Naive thymus-derived CD8-positive, alpha-beta T cell (primary cell): ENCODE measurements around the gene SYNPO. TPM values are rescaled to one million over a fixed set of nuclear protein-coding genes. Genes with fewer than 3 reads are reported as not detected.

Experiments
- polyA plus RNA-seq, 3 donors: library from polyadenylated mRNA; unstranded; fragments of 300-500 nt; fragmentation: Illumina TruSeq; gene quantifications; one replicate each; pipeline ENCODE4 v1.2.3, GENCODE V29; 2021
- total RNA-seq, 8 experiments: library from RNA in 2 of 8; stranded (reverse) in 2 of 8; gene quantifications; one replicate each; pipeline ENCODE4 v1.2.3 and lab custom pipeline; 2021 to 2026

SYNPO gene
- total and polyA plus RNA-seq, 5 experiments from 2014 or later, result 0.71 to 0.83 TPM; not detected in 3

Other genes starting within 250 kb of the SYNPO start
- gene CD74, start 227.8 kb upstream of the SYNPO start, total RNA-seq, result 100 to 1,000 TPM; 288 to 293 TPM
- gene CD74, start 227.8 kb upstream of the SYNPO start, polyA plus RNA-seq, result 100 to 1,000 TPM; 310 to 415 (median 407) TPM
- gene RPS14, start 190.9 kb upstream of the SYNPO start, total RNA-seq, result 1,000 to 10,000 TPM; 5,539 to 5,586 TPM
- over 10,000 TPM in 2 of 3 donors, 1,000 to 10,000 TPM in 1; 9,910 to 11,694 (median 11,598) TPM for gene RPS14, start 190.9 kb upstream of the SYNPO start, polyA plus RNA-seq
- under 1 TPM; 0.55 to 0.81 TPM for gene NDST1, start 132.5 kb upstream of the SYNPO start, total RNA-seq
- gene NDST1, start 132.5 kb upstream of the SYNPO start, polyA plus RNA-seq, result under 1 TPM in 1 of 3 donors, not detected in 2; 0.54 TPM
- gene MYOZ3, start 20.6 kb downstream of the SYNPO start, total RNA-seq, result not detected
- under 1 TPM in 2 of 3 donors, not detected in 1; 0.05 to 0.19 TPM for gene MYOZ3, start 20.6 kb downstream of the SYNPO start, polyA plus RNA-seq
- gene RBM22, start 60.4 kb downstream of the SYNPO start, total RNA-seq, result 100 to 1,000 TPM; 102 to 103 TPM
- 10 to 100 TPM; 51.4 to 57.0 (median 56.2) TPM for gene RBM22, start 60.4 kb downstream of the SYNPO start, polyA plus RNA-seq
- gene DCTN4, start 118.4 kb downstream of the SYNPO start, total RNA-seq, result 10 to 100 TPM; 44.1 to 49.4 TPM
- 10 to 100 TPM in 1 of 3 donors, 1 to 10 TPM in 2; 8.1 to 11.5 (median 9.5) TPM for gene DCTN4, start 118.4 kb downstream of the SYNPO start, polyA plus RNA-seq
- 1 to 10 TPM; 4.1 to 5.5 TPM for gene SMIM3, start 138.1 kb downstream of the SYNPO start, total RNA-seq
- gene SMIM3, start 138.1 kb downstream of the SYNPO start, polyA plus RNA-seq, result 10 to 100 TPM in 1 of 3 donors, 1 to 10 TPM in 2; 8.5 to 12.2 (median 8.6) TPM
- gene IRGM, start 205.9 kb downstream of the SYNPO start, total RNA-seq, result 1 to 10 TPM; 2.2 to 2.8 TPM
- gene IRGM, start 205.9 kb downstream of the SYNPO start, polyA plus RNA-seq, result 1 to 10 TPM in 2 of 3 donors, under 1 TPM in 1; 0.43 to 2.4 (median 1.9) TPM